HepG2 (cell line): Measurements from ENCODE around the gene RPL36. TPM values are rescaled to one million over a fixed set of nuclear protein-coding genes. Genes with fewer than 3 reads are reported as not detected.

ENCODE experiments used
- ATAC-seq: fragments of 200-7000 bp; cut with Tn5 transposase; 3 replicates; pipeline ENCODE4 v1.9.1; 2020; ENCODE audit warnings: mild to moderate bottlenecking, moderate library complexity
- BruUV-seq: library from RNA; stranded (reverse); fragments of 400-500 nt; replicated peaks from 2 replicates; lab custom pipeline; 2021; lab: Mats Ljungman, UMichigan
- CTCF ChIA-PET: fragments of 300-600 bp; formaldehyde crosslinking; extraction: SDS; loops from one replicate; lab custom pipeline; 2021; ENCODE audit warnings: low total read pairs, inconsistent platforms, low intra/inter-chr PET ratio; lab: Yijun Ruan, JAX
- POLR2A ChIA-PET: fragments of 350-600 bp; sonication (Branson Sonifier 250); formaldehyde crosslinking; loops from one replicate; lab custom pipeline; 2020; ENCODE audit warnings: antibody characterized with exemption, inconsistent platforms; lab: Yijun Ruan, JAX
- DNase-seq: peaks from one replicate; pipeline ENCODE4 v3.0.0-alpha.2; 2015; ENCODE audit warnings: low spot score
- FAIRE-seq: peaks from 3 replicates; lab custom pipeline; 2011; peaks lifted over from hg19 to GRCh38; lab: Jason Lieb, UNC
- H2AFZ ChIP-seq: one replicate; pipeline ENCODE4 v1.6.1; 2011; ENCODE audit warnings: low read length, inconsistent platforms
- H3K27ac ChIP-seq: fragments of 300-600 bp; 3 replicates; pipeline ENCODE4 v1.8.0; 2011; ENCODE audit warnings: mixed run types, mild to moderate bottlenecking, mixed read lengths, low read length, inconsistent platforms; ENCODE audit not compliant: insufficient read depth; ENCODE audit errors: extremely low read length
- H3K27me3 ChIP-seq, 2 experiments: fragments of 200-600 bp in 1 of 2; 2 replicates in 1 of 2; 3 replicates in 1 of 2; pipeline versions ENCODE4 v1.6.0 to v1.8.0; 2011; ENCODE audit warnings: low read length in 2 of 2, mild to moderate bottlenecking in 2 of 2, moderate library complexity in 2 of 2, inconsistent platforms in 1 of 2; ENCODE audit not compliant: insufficient read depth in 2 of 2, control insufficient read depth in 1 of 2
- H3K36me3 ChIP-seq, 2 experiments: fragments of 200-600 bp in 1 of 2; replicated peaks in 1 of 2; 2 replicates in 1 of 2; 3 replicates in 1 of 2; pipeline versions ENCODE4 v1.5.1 to v1.8.0; 2011; ENCODE audit warnings: low read length in 2 of 2, inconsistent platforms in 1 of 2; ENCODE audit not compliant: insufficient read depth in 2 of 2, control insufficient read depth in 1 of 2
- H3K4me1 ChIP-seq: 2 replicates; pipeline ENCODE4 v1.5.1; 2012; ENCODE audit warnings: low read length, inconsistent platforms; ENCODE audit not compliant: insufficient read depth
- H3K4me2 ChIP-seq: 2 replicates; pipeline ENCODE4 v1.6.0; 2011; ENCODE audit warnings: low read depth, low read length, inconsistent platforms
- H3K4me3 ChIP-seq, 3 experiments: fragments of 200-600 bp in 1 of 3; sonication (generic), shearing (Covaris generic) in 1 of 3; replicated peaks in 1 of 3; 2 replicates each; pipeline ENCODE4 v1.5.1; 2011 to 2016; ENCODE audit warnings: low read length in 3 of 3, inconsistent platforms in 2 of 3, low read depth in 2 of 3, mild to moderate bottlenecking in 2 of 3, control low read depth in 1 of 3, mixed read lengths in 1 of 3; ENCODE audit not compliant: insufficient read depth in 1 of 3
- H3K79me2 ChIP-seq: one replicate; pipeline ENCODE4 v1.6.1; 2011; ENCODE audit warnings: low read length, inconsistent platforms; ENCODE audit not compliant: insufficient read depth
- H3K9ac ChIP-seq: 2 replicates; pipeline ENCODE4 v1.6.0; 2011; ENCODE audit warnings: mild to moderate bottlenecking, low read depth, low read length, inconsistent platforms; ENCODE audit not compliant: insufficient read depth
- H3K9me3 ChIP-seq: 2 replicates; pipeline ENCODE4 v1.5.1; 2012; ENCODE audit warnings: mild to moderate bottlenecking, low read length
- H4K20me1 ChIP-seq: 2 replicates; pipeline ENCODE4 v1.6.0; 2011; ENCODE audit warnings: inconsistent platforms, mild to moderate bottlenecking, low read length, moderate library complexity; ENCODE audit not compliant: insufficient read depth
- ATAD3A ChIP-seq: sonication (generic); formaldehyde crosslinking; IDR thresholded peaks from 2 replicates; pipeline ENCODE4 v1.4.0; 2020; ENCODE audit warnings: missing genetic modification reagents
- ELF3 ChIP-seq: IDR thresholded peaks from 2 replicates; pipeline ENCODE4 v1.6.1; 2016; ENCODE audit warnings: missing genetic modification reagents, missing compliant biosample characterization
- MAFK ChIP-seq, 2 experiments: IDR thresholded peaks in 1 of 2; conservative IDR thresholded peaks in 1 of 2; 2 replicates each; pipeline ENCODE4 v1.6.1; 2011; ENCODE audit warnings: improper control_type of control experiment in 2 of 2, low read length in 2 of 2
- POLR2A ChIP-seq, 2 experiments: IDR thresholded peaks; 2 replicates each; pipeline ENCODE4 v1.6.1; 2011; ENCODE audit warnings: low read depth in 2 of 2, low read length in 2 of 2, mild to moderate bottlenecking in 1 of 2, moderate library complexity in 1 of 2; ENCODE audit not compliant: insufficient read depth in 1 of 2
- POLR2G ChIP-seq: fragments of 200-400 bp; formaldehyde crosslinking; IDR thresholded peaks from 2 replicates; pipeline ENCODE4 v1.6.1; 2018; ENCODE audit warnings: mild to moderate bottlenecking, low read depth, low read length, moderate library complexity
- SRF ChIP-seq: IDR thresholded peaks from 2 replicates; pipeline ENCODE4 v1.6.1; 2011; ENCODE audit warnings: mild to moderate bottlenecking, low read depth, low read length, moderate library complexity
- ZBTB3 ChIP-seq: sonication (generic); formaldehyde crosslinking; IDR thresholded peaks from 2 replicates; pipeline ENCODE4 v1.4.0; 2020; ENCODE audit warnings: low read depth, mild to moderate bottlenecking, moderate library complexity, missing genetic modification reagents, borderline replicate concordance
- ZNF329 ChIP-seq: sonication (generic); formaldehyde crosslinking; IDR thresholded peaks from 2 replicates; pipeline ENCODE4 v1.9.0; 2021; ENCODE audit warnings: low read depth, mild to moderate bottlenecking, missing genetic modification reagents
- ZNF431 ChIP-seq: sonication (generic); formaldehyde crosslinking; IDR thresholded peaks from 2 replicates; pipeline ENCODE4 v1.9.0; 2022; ENCODE audit warnings: missing genetic modification reagents, low read depth, mild to moderate bottlenecking, borderline replicate concordance
- ZNF484 ChIP-seq: sonication (generic); formaldehyde crosslinking; IDR thresholded peaks from 2 replicates; pipeline ENCODE4 v1.5.1; 2020; ENCODE audit warnings: mild to moderate bottlenecking, low read depth, missing genetic modification reagents, borderline replicate concordance
- ZNF713 ChIP-seq: sonication (generic); formaldehyde crosslinking; IDR thresholded peaks from 2 replicates; pipeline ENCODE4 v1.4.0; 2020; ENCODE audit warnings: mild to moderate bottlenecking, missing genetic modification reagents
- WGBS: methylation state at CpG from one replicate; pipeline ENCODE4 v1.1.6; 2017; ENCODE audit warnings: low lambda C conversion rate; 5-methylcytosine and 5-hydroxymethylcytosine counted together
- in situ Hi-C: cut with HindIII; loops from 2 replicates; pipeline ENCODE4 v1.10.0; 2017; ENCODE audit warnings: low pct_unique_long_range_greater_than_20kb; ENCODE audit not compliant: extremely low pct_ligation_motif_present
- intact Hi-C: fragments of 100-400 bp; cut with micrococcal nuclease; formaldehyde crosslinking; loops from one replicate; pipeline ENCODE4 v1.10.0; 2022; ENCODE audit not compliant: unreplicated experiment
- polyA plus RNA-seq, 8 experiments: library from polyadenylated mRNA; depleted of rRNA in 3 of 8; stranded (reverse) in 7 of 8; unstranded in 1 of 8; fragments of >200 nt; fragmentation: Illumina TruSeq in 4 of 8; extraction: Trizol in 4 of 8; gene quantifications; 2 replicates each; pipeline versions ENCODE4 v1.2.1 to v1.2.3, GENCODE V29; 2011 to 2016; ENCODE audit warnings: low read depth in 4 of 8, missing spikeins in 1 of 8, mixed read lengths in 1 of 8; ENCODE audit not compliant: insufficient read depth in 1 of 8
- total RNA-seq, 5 experiments: library from RNA; depleted of rRNA; stranded (reverse); fragments of >200 nt; fragmentation: Illumina TruSeq; extraction: Trizol; gene quantifications; 2 replicates each; pipeline ENCODE4 v1.2.3, GENCODE V29; 2016; ENCODE audit warnings: low read depth in 1 of 5
- TF ChIP-seq, protein P1 (sequence below): fragments of 450-650 bp; IDR thresholded peaks from 2 replicates; pipeline ENCODE4 v1.6.1; 2017; ENCODE audit warnings: mild to moderate bottlenecking
- TF ChIP-seq, protein P2 (sequence below): sonication (generic); formaldehyde crosslinking; IDR thresholded peaks from 2 replicates; pipeline ENCODE4 v1.8.0; 2023; ENCODE audit warnings: mild to moderate bottlenecking, missing genetic modification reagents

RPL36 gene
- total and polyA plus RNA-seq, 2 of the 13 experiments (the other 11 are each of a cell fraction or from before 2014, with no cell fraction given), result 706 to 740 TPM

DNA sequence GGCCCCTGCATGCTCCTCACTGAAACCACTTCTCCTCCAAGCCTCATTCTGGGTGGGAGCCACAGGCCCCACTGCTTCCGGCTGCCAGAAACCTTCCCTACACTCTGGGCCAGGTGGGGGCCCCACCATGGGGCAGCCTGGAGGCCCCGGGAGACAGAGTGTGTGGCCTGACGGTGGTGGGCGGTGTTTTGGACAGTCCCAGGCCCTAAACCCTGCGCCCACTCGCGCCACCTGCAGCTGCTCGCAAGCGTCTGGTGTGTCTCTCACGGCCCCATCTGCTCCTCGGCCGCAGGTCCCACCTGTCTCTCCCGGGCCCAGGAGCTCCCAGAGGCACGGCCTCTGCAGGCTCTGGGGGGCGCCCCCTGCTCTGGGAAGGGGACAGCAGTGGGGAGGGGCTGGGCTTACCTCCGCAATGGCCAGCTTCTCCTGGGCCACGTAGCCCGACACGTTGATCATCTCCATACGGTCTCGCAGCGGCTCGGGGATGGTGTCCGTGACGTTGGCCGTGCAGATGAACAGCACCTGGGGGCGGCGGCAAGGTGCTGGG, 5.6 kb downstream of the RPL36 start:
- BruUV-seq, result no TSS peak
- H3K9me3 ChIP-seq, result no peaks in the 10 kb centered on the region
- peaks cover 36 to 79% of the 10 kb centered on the region in 2 experiments for H3K36me3 ChIP-seq
- ATAC-seq, result no peak
- peaks cover 14% of the 10 kb centered on the region; the same call in 1 of the 2 replicates for H3K4me1 ChIP-seq
- peaks cover 29% of the 10 kb centered on the region for H3K79me2 ChIP-seq
- ChIA-PET POLR2A (interaction anchor here (1.2 to 1.4 kb wide), 2 partner anchors 23 to 25 kb away, joined by 4 to 9 read pairs; partner anchors contain the start of genes CATSPERD and LONP1), CTCF (no interaction called here)
- FAIRE-seq, result no peak
- H3K9ac ChIP-seq, result no peak overlapping the region
- no peak overlapping the region for H3K4me3 ChIP-seq
- no peak overlapping the region for H2AFZ ChIP-seq
- intact Hi-C loops (no loop called here), in situ Hi-C loops (no loop called here)
- WGBS, result 94% methylated on average over 9 of the region's 28 CpGs
- no peak overlapping the region for H3K27ac ChIP-seq
- peak; percentile 3; the same call in 1 of the 2 replicates for TF ChIP-seq POLR2G
- no peak for TF ChIP-seq ZNF713
- TF ChIP-seq POLR2A (IDR thresholded peaks at IDR 0.05; ENCODE audit: insufficient read depth in 1 of 2, low read depth in 2 of 2, low read length in 2 of 2), result peak in 1 of 2 experiments; percentile 23; a peak in 1 of 4 replicates
- no peak for TF ChIP-seq SRF
- peaks cover 36% of the 10 kb centered on the region for H4K20me1 ChIP-seq
- DNase-seq, result no peak
- no peak overlapping the region for H3K4me2 ChIP-seq
- H3K27me3 ChIP-seq, result no peaks in the 10 kb centered on the region; a peak in 1 of 5 replicates

- Histone ChIP-seq H3K27ac (no peak overlapping the region), H3K4me2 (no peak overlapping the region), H3K4me3 (no peak overlapping the region), H3K36me3 (peaks cover 38 to 82% of the 10 kb centered on the region in 2 experiments), H3K4me1 (peaks cover 14% of the 10 kb centered on the region; the same call in 1 of the 2 replicates), H4K20me1 (peaks cover 30% of the 10 kb centered on the region), H3K79me2 (peaks cover 22% of the 10 kb centered on the region), H3K27me3 (no peaks in the 10 kb centered on the region), H2AFZ (no peak overlapping the region), H3K9me3 (no peaks in the 10 kb centered on the region), H3K9ac (no peak overlapping the region)
- FAIRE-seq (no peak), ATAC-seq (no peak), DNase-seq (no peak)
- intact Hi-C loops (no loop called here), in situ Hi-C loops (no loop called here)
- ChIA-PET POLR2A (interaction anchor here (1.2 to 1.4 kb wide), 2 partner anchors 22 to 24 kb away, joined by 4 to 9 read pairs; partner anchors contain the start of genes CATSPERD and LONP1), CTCF (no interaction called here)
- 91% methylated on average over 14 of the region's 42 CpGs for WGBS
- no TSS peak for BruUV-seq
- TF ChIP-seq, protein P1, sequence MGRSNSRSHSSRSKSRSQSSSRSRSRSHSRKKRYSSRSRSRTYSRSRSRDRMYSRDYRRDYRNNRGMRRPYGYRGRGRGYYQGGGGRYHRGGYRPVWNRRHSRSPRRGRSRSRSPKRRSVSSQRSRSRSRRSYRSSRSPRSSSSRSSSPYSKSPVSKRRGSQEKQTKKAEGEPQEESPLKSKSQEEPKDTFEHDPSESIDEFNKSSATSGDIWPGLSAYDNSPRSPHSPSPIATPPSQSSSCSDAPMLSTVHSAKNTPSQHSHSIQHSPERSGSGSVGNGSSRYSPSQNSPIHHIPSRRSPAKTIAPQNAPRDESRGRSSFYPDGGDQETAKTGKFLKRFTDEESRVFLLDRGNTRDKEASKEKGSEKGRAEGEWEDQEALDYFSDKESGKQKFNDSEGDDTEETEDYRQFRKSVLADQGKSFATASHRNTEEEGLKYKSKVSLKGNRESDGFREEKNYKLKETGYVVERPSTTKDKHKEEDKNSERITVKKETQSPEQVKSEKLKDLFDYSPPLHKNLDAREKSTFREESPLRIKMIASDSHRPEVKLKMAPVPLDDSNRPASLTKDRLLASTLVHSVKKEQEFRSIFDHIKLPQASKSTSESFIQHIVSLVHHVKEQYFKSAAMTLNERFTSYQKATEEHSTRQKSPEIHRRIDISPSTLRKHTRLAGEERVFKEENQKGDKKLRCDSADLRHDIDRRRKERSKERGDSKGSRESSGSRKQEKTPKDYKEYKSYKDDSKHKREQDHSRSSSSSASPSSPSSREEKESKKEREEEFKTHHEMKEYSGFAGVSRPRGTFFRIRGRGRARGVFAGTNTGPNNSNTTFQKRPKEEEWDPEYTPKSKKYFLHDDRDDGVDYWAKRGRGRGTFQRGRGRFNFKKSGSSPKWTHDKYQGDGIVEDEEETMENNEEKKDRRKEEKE, result no peak
- no peak for TF ChIP-seq ZNF431 (CRISPR knock-in tag)
- no peak for TF ChIP-seq MAFK (conservative IDR thresholded peaks at IDR 0.05 in 1 of 2, IDR thresholded peaks at IDR 0.05 in 1 of 2; ENCODE audit: low read length in 2 of 2)
- TF ChIP-seq ZNF329, result no peak
- no peak for TF ChIP-seq ATAD3A (CRISPR knock-in tag)
- TF ChIP-seq, protein P2, sequence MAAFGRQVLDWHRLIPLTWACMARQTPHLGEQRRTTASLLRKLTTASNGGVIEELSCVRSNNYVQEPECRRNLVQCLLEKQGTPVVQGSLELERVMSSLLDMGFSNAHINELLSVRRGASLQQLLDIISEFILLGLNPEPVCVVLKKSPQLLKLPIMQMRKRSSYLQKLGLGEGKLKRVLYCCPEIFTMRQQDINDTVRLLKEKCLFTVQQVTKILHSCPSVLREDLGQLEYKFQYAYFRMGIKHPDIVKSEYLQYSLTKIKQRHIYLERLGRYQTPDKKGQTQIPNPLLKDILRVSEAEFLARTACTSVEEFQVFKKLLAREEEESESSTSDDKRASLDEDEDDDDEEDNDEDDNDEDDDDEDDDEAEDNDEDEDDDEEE (CRISPR knock-in tag), result no peak
- TF ChIP-seq ZNF484 (CRISPR knock-in tag), result no peak
- no peak for TF ChIP-seq ELF3 (CRISPR knock-in tag)
- TF ChIP-seq ZBTB3 (CRISPR knock-in tag), result no peak
Observed at GRCh38 chr19:5696196-5697021, 6.3 kb downstream of the RPL36 start.
